Islet of Langerhans (tissue), 1 donor: ENCODE results near the gene STEAP1B.

Source experiments
- FAIRE-seq: peaks from one replicate; lab custom pipeline; 2011; peaks lifted over from hg19 to GRCh38; lab: Jason Lieb, UNC

STEAP1B gene

GRCh38 chr7:22429386-22429785, 70.6 kb downstream of the STEAP1B start:
- FAIRE-seq, result no peak

- no peak for FAIRE-seq
These were observed 72.1 kb downstream of the STEAP1B start for GRCh38 chr7:22427855-22428254.

- FAIRE-seq, result no peak
These were observed 72.9 kb downstream of the STEAP1B start for GRCh38 chr7:22427104-22427503.

GRCh38 chr7:22426463-22427094, 73.4 kb downstream of the STEAP1B start:
- FAIRE-seq, result no peak

DNA sequence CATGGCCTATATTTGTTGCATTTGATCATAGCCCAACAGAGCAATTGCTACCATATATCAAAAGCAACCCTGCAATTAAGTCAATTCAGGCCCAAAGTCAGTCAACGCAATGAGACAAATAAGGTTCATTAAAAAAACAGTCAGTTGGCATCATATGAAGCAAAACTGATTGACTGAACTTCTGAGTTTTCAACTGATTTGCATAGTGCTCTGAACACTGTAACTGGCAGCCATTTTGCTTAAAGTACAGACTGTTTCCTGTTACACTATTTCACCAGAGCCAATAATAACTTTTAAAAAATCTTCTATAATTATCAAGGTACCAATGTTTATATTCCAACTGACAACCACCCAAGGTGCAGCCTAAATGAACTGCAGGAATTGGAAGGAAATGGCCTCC, 74.6 kb downstream of the STEAP1B start:
- no peak for FAIRE-seq

- FAIRE-seq, result no peak
These were observed 77.0 kb downstream of the STEAP1B start for GRCh38 chr7:22422831-22423615.

DNA sequence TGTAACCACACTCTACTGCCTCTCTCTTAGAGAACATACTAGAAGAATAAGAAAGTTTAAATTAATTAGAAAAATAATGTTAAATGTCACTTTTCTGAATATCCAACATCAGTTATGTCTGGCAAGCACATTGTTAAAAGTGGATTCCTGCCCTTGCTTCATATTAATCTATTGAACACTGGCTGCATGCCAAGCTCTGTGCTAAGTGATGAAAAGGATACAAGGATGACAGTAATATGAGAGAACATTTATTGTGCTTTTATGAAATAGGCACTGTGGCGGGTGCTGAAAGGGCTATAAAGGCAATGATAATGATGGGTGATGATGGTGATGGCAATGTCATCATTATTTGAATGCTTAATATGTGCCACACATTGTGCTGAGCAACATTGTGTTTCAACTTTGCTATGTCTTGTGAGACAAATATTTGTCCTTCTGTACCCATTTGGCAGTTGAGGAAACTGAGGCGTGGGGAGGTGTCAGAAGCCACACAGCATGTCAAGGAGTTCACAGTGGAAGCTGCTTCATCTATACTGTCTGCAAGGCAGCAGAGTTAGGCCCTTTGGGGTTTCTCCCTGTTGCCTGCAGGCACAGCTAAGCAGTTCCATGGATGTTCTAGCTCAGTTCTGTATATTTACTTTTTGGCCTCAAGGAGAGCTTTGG, 78.9 kb downstream of the STEAP1B start:
- FAIRE-seq, result no peak

DNA sequence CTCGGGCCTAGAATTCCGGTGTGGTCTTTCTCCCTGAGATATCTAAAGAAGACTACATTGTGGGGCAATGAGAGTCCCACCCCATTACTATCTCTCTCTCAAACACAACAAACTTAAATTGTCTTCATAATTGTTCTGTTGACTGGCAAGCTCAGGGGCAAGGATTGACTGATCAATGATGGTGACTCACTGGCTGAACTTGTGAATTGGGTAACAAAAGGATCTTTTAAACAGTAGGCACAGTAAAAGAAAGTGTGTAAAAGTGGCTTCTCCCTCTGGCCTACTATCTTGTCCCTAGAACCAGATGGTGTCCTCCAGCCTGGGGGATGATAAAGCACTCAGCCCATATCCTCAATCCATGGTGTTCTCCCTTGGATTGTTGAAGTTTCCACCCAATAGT, 80.0 kb downstream of the STEAP1B start:
- no peak for FAIRE-seq

DNA sequence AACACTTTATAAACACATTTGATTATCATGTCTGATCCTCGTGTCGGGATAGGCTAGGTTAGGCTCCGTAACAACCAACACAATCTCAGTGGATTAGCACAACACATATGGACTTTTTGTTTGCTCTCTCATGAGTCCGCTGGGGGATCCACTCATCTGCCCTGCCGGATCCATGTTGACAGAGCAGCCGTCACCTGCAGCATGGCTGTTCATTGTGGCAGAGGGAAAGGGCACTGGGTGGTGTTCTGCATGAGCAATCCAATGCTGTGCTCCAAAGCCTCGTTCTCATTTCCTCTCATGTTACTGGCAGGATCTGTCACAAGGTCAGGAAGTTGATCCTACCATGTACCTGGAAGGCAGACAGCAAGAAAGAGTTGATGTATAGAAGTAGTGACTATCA, 80.5 kb downstream of the STEAP1B start:
- no peak for FAIRE-seq

- FAIRE-seq, result no peak
These were observed 81.5 kb downstream of the STEAP1B start for GRCh38 chr7:22418251-22419046.

DNA sequence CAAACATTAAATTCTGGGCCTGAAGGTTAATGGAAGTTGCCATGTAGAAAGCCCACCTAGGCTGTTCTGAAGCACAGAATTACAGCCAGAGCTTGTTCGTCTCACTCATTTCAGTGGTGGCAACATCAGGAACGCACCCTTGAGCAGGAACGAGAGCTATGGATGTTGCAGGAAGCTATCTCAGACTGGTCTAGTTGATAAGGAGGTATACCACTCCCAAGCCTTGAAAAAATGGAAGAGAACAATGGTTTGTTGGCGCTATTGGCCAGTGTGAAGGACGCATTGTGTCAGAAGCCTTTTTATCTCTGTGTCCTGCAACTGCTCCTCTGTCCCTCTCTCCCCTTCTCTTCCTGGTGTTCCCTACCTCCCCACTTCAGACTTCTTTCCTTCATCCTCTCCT, 82.1 kb downstream of the STEAP1B start:
- FAIRE-seq, result no peak

- no peak for FAIRE-seq
These were observed 82.6 kb downstream of the STEAP1B start for GRCh38 chr7:22417349-22417748.

- FAIRE-seq, result no peak
These were observed 85.6 kb downstream of the STEAP1B start for GRCh38 chr7:22414424-22414823.

DNA sequence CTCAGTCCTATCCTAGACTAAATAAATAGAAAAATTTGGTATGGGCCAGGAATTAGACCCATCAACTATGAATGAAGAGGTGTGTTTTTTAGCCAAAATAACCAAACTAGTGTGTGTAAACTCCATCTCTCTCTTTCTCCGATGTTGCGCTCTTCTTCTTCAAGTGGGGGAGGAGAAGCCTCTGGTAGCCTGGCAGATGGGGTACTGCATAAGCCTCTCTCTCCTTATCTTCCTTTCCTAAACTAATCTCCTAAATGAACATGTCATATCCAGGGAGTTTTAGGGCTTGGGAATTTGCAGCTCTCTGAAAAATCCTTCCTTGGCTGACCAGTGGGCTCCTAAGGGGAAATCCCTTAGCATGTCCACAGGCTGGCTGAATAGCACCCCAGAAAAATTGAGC, 86.8 kb downstream of the STEAP1B start:
- no peak for FAIRE-seq

DNA sequence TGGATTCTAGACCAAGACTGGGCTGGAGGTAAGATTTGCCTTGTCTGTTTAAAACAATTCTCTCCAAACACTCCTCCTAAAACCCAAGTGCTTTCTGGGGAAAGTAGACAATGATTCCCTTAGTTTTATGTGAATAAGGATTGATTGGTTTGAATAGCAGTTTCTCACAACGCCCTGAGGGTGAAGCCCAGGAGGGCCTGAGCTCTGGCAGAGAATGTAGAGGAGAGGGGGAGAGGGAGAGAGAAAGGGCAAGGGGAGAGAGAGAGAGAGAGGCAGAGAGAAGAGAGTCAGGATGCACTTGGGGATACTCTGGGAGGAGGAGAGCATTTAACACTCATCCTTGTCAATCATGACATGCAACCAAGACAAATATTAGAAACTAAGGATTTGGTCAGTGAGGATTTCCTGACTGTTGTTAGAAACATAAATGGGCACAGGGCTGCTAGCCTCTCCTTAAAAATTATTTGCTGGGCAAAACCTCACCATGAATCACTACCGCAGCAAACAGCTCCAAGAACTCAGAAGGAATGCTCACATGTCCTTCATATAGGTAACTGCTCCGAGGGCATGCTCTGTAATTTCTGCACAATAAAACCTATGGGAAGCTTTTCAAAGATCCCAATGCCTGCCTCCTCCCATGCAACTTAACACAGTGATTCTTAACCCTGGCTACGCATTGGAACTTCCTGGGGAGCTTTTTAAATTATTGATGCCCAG, 87.9 kb downstream of the STEAP1B start:
- no peak for FAIRE-seq

DNA sequence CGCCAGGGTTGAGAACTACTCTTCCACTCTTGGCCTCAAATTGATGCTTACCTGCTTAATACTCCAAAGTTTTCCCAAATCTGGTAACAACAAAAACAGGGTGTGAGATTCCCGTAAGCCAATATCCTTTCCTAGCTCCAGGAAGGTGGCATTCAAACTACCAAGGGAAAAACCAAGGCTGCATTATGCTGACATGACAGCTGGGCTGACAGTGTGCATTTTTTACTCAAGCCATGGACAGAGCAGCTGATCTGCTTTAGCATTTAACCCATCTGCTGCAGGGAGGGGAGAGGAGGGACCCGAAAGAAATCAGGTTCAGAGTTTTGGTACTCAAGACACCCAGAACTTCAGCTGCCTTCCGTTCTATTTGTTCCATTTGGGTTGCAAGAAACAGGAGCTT, 93.3 kb downstream of the STEAP1B start:
- FAIRE-seq, result no peak

DNA sequence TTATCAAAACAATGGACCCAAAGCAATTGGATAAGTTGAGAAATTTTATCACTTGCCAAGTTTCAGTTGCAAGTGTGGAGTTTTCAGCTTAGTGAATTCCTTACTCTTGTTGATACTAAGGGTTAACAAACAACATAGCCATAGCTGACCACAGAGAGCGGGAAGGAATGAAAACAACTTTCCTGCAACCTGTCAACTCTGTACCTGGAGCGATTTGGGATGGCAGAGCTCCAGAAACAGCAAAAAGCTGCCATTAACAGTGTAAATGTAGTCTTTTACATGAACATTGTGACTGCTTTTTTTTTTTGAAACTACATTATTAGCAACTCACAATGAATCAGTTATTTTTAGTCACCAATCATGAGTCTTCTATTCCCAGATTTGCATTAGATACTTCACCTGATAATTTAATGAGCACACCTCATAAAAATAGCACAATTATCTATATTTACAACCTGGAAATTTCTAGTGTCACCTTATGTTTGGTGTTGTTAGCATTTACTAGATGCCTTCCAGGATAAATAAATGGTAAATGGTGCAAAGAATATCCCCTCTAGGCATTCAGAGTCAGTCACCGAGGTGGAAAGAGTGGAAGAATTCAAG, 95.5 kb downstream of the STEAP1B start:
- no peak for FAIRE-seq

DNA sequence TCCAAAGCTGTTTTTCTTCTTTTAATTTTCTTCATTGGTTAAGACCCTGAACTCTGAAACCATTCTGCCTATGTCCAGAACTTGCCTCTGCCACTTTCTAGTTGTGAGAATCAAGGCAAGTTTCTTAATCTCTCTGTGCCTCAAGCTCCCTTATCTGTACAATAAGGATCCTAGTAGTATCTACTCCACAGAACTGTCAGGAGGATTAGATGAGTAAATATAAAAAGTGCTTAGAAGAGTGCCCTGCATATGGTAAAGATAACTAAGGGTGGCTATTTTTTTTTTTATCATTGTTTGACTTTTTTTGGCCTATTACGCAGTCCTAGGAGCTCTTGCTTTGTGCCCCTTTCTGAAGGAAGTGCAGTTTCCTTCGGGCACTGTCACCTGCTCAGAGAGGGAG, 96.6 kb downstream of the STEAP1B start:
- no peak for FAIRE-seq

DNA sequence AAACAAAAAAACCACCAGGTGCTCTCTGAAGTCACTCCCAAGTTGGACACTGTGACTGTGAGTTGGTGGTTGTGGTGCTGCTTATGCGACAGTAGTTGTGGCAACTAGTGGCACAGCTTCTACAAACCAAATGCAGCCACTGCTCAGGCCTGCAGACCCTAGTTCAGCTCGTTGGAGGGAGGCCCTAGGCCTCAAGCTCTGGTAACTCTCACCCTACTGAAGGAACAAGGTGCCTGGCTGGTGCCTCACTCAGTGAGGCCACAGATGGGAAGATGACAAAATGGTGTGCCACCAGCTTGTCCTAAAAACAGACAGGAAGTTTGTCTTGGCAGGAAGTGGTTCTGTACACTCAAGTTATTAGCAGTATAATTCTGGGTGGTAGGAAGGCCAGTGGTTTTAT, 97.7 kb downstream of the STEAP1B start:
- no peak for FAIRE-seq

- no peak for FAIRE-seq
These were observed 98.9 kb downstream of the STEAP1B start for GRCh38 chr7:22400936-22401553.

- no peak for FAIRE-seq
These were observed 99.7 kb downstream of the STEAP1B start for GRCh38 chr7:22400150-22400814.
